NCI-H345 treated with DMSO at 0.1 percent for 48 hours (cell line): ENCODE results near the gene SNX9.
"Not testable (repeated sequence)": the region's sequence is repeated elsewhere in the genome, so short reads cannot be mapped to it uniquely, and the experiment has no call there.

Source experiments
- DNase-seq: peaks from one replicate; lab custom pipeline; 2025; ENCODE audit not compliant: unreplicated experiment; lab: John Stamatoyannopoulos, UW

SNX9 gene

GRCh38 chr6:157950899-157951298 lies 127.9 kb downstream of the SNX9 start:
- not testable (repeated sequence) for DNase-seq

DNA sequence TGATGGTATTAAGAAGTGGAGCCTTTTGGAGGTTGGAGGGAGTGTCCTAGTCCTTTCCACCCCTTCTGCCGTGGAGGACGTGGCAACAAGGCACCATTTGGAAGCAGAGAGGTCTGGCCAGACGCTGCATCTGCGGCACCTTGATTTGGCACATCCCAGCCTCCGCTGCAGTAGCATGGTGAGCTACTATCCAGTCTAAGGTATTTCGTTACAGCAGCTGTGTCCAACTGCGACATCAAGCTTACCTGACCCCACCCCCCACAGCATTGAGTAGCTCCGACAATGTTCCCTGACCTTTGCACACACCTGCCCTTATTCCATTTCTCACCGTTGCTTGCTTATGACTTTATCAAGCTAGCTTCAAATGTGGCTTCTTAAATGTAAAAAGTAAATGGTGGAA lies 128.8 kb downstream of the SNX9 start:
- DNase-seq: no peak

DNA sequence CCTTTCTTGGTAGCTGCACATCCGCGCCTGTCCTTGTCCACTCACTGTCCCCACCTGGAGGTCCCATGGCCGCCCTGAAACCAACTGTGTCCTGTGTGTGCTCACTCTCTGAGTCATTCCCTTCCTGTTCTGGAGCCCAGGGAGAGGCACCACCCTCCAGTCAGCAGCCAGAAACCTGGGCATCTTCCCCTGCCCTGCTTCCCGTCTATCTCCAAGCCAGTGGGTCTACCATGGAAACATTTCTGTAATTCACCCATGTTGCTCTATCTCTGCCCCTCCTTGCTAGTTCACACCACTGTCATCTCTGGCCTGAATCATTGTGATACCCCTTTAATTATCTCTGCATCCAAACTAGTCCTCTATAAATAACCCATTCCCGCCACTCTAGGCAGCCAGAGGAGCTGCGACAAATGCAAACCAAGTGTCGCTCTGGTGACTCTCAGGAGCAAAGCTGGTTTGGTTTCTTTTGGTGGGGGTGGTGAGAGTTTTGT lies 129.9 kb downstream of the SNX9 start:
- no peak for DNase-seq

DNA sequence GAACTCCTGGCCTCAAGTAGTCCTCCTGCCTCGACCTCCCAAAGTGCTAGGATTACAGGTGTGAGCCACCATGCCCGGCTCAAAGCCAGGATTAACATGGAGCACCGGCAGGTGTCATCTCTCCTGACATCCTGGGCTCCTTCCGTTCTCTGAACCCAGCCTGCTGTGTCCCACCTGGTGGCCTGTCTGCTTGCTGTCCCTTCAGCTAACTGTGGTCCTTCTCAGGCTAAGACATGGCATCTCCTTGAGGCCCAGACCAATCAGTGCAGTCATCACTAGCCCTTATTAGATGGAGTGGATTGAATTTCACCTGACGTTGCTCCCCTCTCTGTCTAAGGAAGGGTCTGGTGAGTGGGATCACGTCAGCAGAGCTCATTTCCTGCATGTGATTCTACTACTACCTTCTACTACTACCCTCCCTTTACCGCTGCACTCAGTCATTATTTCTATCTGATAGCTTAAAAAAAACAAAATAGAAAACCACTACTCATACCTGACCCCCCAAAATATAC lies 130.6 kb downstream of the SNX9 start:
- no peak for DNase-seq

DNA sequence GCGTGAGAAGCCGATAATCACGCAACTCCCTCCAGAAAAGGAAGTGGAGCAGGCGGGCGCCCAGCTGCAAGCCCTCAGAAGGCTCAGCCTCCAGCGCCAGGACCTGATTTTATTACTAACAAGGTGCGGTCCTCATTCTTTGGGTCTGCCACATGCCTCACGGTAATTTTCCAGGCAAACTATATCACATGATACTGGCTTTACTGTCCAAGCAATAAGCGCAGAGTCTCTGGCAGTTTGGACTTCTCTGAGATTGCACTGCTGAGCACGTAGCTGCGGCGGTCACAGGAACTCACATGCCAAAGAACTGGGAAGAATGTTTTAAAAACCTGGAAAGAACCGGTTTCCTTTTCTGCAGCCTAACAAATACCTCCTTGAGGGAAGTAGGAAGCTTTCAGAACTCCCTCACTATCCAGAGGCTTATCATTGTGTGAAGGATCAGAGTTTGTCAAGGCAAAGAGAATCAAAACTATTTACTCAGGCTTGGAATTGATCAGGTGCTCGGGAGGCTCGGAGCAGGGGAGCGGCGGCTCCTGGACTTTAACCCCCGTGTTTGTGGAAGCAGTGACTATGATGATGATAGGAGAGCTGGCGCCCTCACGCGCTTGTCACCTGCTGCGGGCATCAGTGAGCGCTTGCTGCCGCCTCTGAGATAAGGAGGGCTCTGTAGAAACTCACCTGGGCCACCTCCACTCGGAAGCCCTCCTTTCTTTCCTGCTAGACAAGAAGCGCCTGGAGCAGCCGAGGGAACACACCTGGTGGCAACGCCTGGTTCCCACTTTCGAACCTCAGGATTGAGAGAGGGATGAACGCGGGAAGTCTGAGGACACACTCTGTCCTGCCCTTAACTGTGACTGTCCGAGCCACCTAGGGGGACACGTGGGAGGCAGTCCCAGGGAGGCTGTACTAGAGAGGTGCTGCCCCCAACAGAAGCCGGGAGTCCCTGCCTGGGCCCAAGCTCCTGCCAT lies 131.4 kb downstream of the SNX9 start:
- DNase-seq: peak; percentile 32

- no peak for DNase-seq
Measured at GRCh38 chr6:157955675-157956074, 132.6 kb downstream of the SNX9 start.

DNA sequence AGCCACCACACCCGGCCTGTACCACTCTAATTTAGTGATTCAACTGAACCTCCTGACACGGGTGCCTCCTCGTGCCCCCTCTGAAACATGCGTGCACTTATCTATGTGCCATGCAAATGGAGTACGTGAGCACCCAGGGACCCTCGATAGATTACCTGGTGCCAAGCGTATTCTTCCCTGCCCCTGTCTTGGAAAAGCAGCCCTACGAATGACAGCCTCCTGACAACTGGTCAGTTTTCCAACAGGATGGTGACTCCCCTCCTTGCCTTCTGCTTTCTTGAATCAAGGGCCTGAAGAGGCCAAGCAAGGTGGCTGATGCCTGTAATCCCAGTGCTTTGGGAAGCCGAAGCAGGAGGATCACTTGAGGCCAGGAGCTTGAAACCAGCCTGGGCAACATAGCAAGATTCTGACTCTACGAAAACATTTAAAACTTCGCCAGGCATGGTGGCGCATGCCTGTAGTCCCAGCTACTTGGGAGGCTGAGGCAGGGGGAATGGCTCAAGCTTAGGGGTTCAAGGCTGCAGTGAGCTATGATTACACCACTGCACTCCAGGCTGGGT lies 133.2 kb downstream of the SNX9 start:
- no peak for DNase-seq

DNA sequence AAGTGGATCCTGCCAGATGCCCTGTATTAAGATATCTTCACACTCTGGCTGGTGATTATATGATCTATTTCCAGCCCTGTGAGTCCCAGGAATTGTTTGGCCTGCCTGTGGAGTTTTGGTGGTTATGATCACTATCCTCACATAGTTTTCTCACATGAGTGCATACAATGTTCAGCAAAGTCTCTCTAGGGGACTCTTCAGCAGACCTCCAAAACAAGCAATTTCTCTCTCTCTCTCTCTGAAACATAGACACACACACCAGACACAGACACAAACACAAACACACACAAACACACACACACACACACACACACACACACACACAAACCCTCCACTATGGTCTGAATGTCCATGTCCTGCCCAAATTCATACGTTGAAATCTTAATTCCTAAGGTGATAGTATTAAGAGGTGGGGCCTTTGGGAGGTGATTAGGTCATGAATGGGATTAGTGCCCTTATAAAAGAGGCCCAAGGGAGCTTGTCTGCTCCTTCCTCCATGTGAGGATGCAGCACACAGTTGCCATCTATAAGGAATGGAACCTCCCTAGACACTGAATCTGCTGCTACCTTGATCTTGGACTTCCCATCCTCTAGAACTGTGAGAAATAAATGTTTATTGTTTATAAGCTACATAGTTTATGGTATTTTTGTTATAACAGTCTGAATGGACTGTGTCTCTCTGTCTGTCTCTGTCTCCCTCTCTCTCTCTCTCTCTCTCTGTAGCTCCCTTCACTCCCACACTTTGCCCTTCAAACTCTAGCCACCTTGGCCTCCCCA lies 136.6 kb downstream of the SNX9 start:
- DNase-seq: no peak

- no peak for DNase-seq
Measured at GRCh38 chr6:157961153-157961831, 138.2 kb downstream of the SNX9 start.

- no peak for DNase-seq
Measured at GRCh38 chr6:157961832-157962575, 139.0 kb downstream of the SNX9 start.

DNA sequence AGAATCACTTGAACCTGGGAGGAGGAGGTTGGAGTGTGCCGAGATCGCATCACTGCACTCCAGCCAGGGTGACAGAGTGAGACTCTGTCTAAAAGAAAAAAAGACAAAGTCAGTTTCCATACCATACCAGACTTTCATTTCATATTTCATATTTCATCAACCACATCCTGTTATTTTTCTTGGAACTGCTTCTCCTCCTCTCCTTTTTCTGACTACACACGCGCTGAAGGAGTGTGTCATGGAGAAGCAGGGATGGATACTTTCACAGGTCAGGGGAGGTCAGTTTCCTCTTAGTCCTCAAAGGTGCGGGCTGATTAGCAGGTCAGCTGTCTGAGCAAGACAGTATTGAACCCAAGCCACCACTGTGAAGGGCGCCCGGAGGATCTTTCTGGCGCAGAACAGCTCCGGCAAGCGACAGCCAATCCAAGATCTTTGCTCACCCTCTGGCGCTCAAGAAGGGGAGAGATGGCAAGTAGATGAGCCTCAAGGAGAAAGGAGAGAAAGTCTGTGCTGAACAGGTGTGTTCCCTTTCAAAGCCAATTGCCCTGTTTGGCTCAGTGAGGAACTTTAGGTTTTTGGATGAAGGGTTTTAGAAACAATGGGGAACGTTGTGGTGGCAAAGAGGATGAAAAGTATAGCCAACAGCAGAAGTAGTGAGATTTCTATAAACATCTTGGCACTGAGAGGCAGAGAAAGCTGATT lies 139.7 kb downstream of the SNX9 start:
- DNase-seq: no peak

DNA sequence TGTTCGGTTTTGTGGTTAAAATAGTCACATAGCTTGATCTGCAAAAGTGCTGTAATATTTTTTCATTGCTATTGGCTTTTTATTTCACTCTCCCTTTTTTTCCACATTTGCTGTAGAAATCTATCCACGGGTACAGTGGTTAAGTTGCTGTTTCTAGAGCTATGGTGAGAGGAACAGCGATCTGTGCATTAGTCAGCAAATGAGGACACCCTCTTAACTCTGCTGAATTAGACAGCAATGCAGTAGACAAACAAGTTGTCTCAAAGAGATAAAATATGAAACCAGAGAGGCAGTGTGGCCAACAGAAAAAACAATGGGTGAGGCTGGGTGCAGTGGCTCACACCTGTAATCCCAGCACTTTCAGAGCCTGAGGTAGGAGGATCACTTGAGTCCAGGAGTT lies 141.1 kb downstream of the SNX9 start:
- DNase-seq: no peak

- no peak for DNase-seq
Measured at GRCh38 chr6:157965387-157965786, 142.3 kb downstream of the SNX9 start.

DNA sequence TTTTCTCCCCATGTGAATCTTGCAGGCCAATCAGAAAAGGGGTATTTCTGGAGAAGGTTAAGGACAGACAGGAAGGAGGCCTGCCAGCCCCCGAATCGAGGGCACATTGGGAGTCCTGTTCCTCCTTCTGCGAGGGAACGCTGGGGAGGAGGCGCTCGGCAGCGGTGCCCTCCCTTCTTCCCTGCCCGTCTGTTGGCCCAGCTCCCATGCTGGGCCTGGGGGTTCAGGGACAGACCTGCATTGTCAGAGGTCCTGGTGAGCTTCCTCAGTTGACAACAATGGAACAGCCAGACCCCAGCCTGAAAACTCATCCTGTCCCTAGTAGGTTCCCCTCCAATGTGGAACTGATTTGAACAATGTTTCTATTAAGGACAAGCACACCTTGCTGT lies 143.5 kb downstream of the SNX9 start:
- DNase-seq: no peak

GRCh38 chr6:157967020-157967419 lies 144.0 kb downstream of the SNX9 start:
- peak; percentile 25 for DNase-seq

GRCh38 chr6:157967486-157967885 lies 144.4 kb downstream of the SNX9 start:
- no peak for DNase-seq

DNA sequence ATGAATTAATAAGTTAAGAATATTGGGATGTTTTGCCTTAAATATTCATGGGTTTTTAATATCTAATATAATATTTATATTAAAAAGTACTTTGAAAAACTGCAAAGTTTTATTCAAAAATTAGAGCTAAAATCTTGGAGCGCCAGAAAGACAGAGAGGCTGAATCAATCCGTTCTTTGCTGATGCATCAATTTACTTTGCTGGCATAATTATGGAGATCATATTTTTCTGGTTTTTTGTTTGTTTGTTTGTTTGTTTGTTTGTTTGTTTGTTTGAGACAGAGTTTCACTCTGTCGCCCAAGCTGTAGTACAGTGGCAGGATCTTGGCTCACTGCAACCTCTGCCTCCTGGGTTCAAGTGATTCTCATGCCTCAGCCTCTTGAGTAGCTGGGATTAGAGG lies 149.1 kb downstream of the SNX9 start:
- not testable (repeated sequence) for DNase-seq

GRCh38 chr6:157974341-157974894 lies 151.4 kb downstream of the SNX9 start:
- DNase-seq: no peak

GRCh38 chr6:157974967-157975366 lies 151.9 kb downstream of the SNX9 start:
- DNase-seq: no peak
